C4-2B (cell line): ENCODE data around the gene AGFG2.
A peak's percentile ranks its signal among the peaks of the same experiment; 100 is the strongest.

Experiments used
- H3K27ac ChIP-seq: fragments of 450-650 bp; 2 replicates; pipeline ENCODE4 v1.5.1; 2017
- CTCF ChIP-seq: fragments of 450-650 bp; conservative IDR thresholded peaks from 2 replicates; pipeline ENCODE4 v1.5.1; 2017; ENCODE audit warnings: mild to moderate bottlenecking
- ZFX ChIP-seq: fragments of 450-650 bp; IDR thresholded peaks from 2 replicates; pipeline ENCODE4 v1.6.1; 2017

AGFG2 gene

GRCh38 chr7:100568896-100569844 lies 30.2 kb downstream of the AGFG2 start:
- peak; percentile 47 for TF ChIP-seq CTCF
- no peak for TF ChIP-seq ZFX

GRCh38 chr7:100570954-100571828 lies 32.2 kb downstream of the AGFG2 start:
- no peak overlapping the region for H3K27ac ChIP-seq
- TF ChIP-seq CTCF (no peak), ZFX (no peak)

More at GRCh38 chr7:100568896-100569844, 30.2 kb downstream of the AGFG2 start:
- H3K27ac ChIP-seq, result no peak overlapping the region

- TF ChIP-seq ZFX, result no peak
- no peak for TF ChIP-seq CTCF
- no peak overlapping the region for H3K27ac ChIP-seq
Observed at GRCh38 chr7:100571829-100572116, 32.8 kb downstream of the AGFG2 start.

- H3K27ac ChIP-seq, result no peak overlapping the region
- TF ChIP-seq ZFX, result no peak
- no peak for TF ChIP-seq CTCF
Observed at GRCh38 chr7:100572281-100572948, 33.4 kb downstream of the AGFG2 start.

GRCh38 chr7:100572949-100573675 lies 34.1 kb downstream of the AGFG2 start:
- TF ChIP-seq CTCF (no peak), ZFX (no peak)
- no peak overlapping the region for H3K27ac ChIP-seq

- H3K27ac ChIP-seq, result no peak within 1 kb of the TSS
- TF ChIP-seq CTCF (no peak; the same call in 1 of the 2 replicates), ZFX (no peak)
Observed at GRCh38 chr7:100573691-100574361, 34.8 kb downstream of the AGFG2 start, which contains the start of gene SAP25. Gene SAP25 (minus strand): TSS chr7:100573900. CDS start chr7:100573742, 158 bp downstream.
